Effector memory CD8-positive, alpha-beta T cell (primary cell): ENCODE measurements around the gene KCNQ2.
"Not testable (repeated sequence)": the region's sequence is repeated elsewhere in the genome, so short reads cannot be mapped to it uniquely, and the experiment has no call there.

Experiments used
- ATAC-seq: fragments of 150-1000 bp; cut with Tn5 transposase; replicated peaks from 2 replicates; pipeline ENCODE4 v1.10.0; 2021; ENCODE audit warnings: mild to moderate bottlenecking, moderate library complexity
- DNase-seq, 3 experiments: peaks; one replicate each; pipeline ENCODE4 v3.0.0; 2021
- H3K27ac Mint-ChIP-seq, 2 donors: one replicate each; pipeline ENCODE4 v1.8.0; 2022; ENCODE audit warnings: mild to moderate bottlenecking in 2 of 2, mixed read lengths in 2 of 2, moderate library complexity in 2 of 2
- H3K27me3 Mint-ChIP-seq, 2 donors: one replicate each; pipeline ENCODE4 v1.8.0; 2022; ENCODE audit warnings: mixed read lengths in 2 of 2
- H3K36me3 Mint-ChIP-seq: one replicate; pipeline ENCODE4 v1.8.0; 2022; ENCODE audit warnings: mild to moderate bottlenecking, moderate library complexity, mixed read lengths; ENCODE audit not compliant: insufficient read depth
- H3K4me1 Mint-ChIP-seq, 2 donors: one replicate each; pipeline ENCODE4 v1.8.0; 2022; ENCODE audit warnings: low read depth in 2 of 2, mixed read lengths in 2 of 2
- H3K4me3 Mint-ChIP-seq, 2 donors: one replicate each; pipeline ENCODE4 v1.8.0; 2022; ENCODE audit warnings: mild to moderate bottlenecking in 2 of 2, mixed read lengths in 2 of 2, moderate library complexity in 2 of 2
- H3K9me3 Mint-ChIP-seq, 2 donors: one replicate each; pipeline ENCODE4 v1.8.0; 2022; ENCODE audit warnings: mixed read lengths in 2 of 2
- total RNA-seq, 9 experiments: gene quantifications; one replicate each; lab custom pipeline; 2026; lab: John Stamatoyannopoulos, UW

The KCNQ2 gene
- 0 to 0.97 (median 0.06) reads per million in 9 experiments for total RNA-seq

GRCh38 chr20:63471981-63472831, at the start of gene KCNQ2:
KCNQ2 (minus strand) TSS chr20:63472655; CDS start chr20:63472463, 192 bp downstream.
- H3K4me1 Mint-ChIP-seq: peaks cover 6 to 12% of the 10 kb centered on the region in 2 donors
- H3K9me3 Mint-ChIP-seq: no peaks in the 10 kb centered on the region
- H3K27ac Mint-ChIP-seq: no peak within 1 kb of the TSS
- ATAC-seq (no peak), DNase-seq (no peak)
- peak within 1 kb of the TSS; percentile 18 to 42 for H3K4me3 Mint-ChIP-seq
- peaks cover 34 to 81% of the 10 kb centered on the region in 2 donors for H3K27me3 Mint-ChIP-seq
- no peaks in the 10 kb centered on the region for H3K36me3 Mint-ChIP-seq

- Mint-ChIP-seq H3K4me3 (peak overlapping the region; percentile 79 to 81), H3K9me3 (no peaks in the 10 kb centered on the region), H3K27ac (peak overlapping the region; percentile 71 to 82), H3K4me1 (peaks cover 10 to 18% of the 10 kb centered on the region in 2 donors), H3K27me3 (no peaks in the 10 kb centered on the region), H3K36me3 (peaks cover 22% of the 10 kb centered on the region)
- no peak for DNase-seq
- ATAC-seq: no peak
Observed at GRCh38 chr20:63521602-63522001, 49.1 kb upstream of the KCNQ2 start.

GRCh38 chr20:63520934-63521601, 48.6 kb upstream of the KCNQ2 start:
- Mint-ChIP-seq H3K9me3 (no peaks in the 10 kb centered on the region), H3K4me1 (peaks cover 10 to 18% of the 10 kb centered on the region in 2 donors), H3K4me3 (peak overlapping the region; percentile 79 to 81), H3K36me3 (peaks cover 22% of the 10 kb centered on the region), H3K27ac (peak overlapping the region; percentile 71 to 82), H3K27me3 (no peaks in the 10 kb centered on the region)
- DNase-seq (peak; percentile 53 to 70 (median 58)), ATAC-seq (peak; percentile 62)

GRCh38 chr20:63520504-63520933, 48.1 kb upstream of the KCNQ2 start, which contains the start of gene PPDPF:
PPDPF (plus strand) TSS chr20:63520765; CDS start chr20:63521309, 544 bp downstream.
- DNase-seq (peak; percentile 77 to 84 (median 80)), ATAC-seq (peak; percentile 83)
- H3K36me3 Mint-ChIP-seq: peaks cover 22% of the 10 kb centered on the region
- peaks cover 10 to 18% of the 10 kb centered on the region in 2 donors for H3K4me1 Mint-ChIP-seq
- no peaks in the 10 kb centered on the region for H3K27me3 Mint-ChIP-seq
- peak within 1 kb of the TSS; percentile 71 to 82 for H3K27ac Mint-ChIP-seq
- H3K4me3 Mint-ChIP-seq: peak within 1 kb of the TSS; percentile 79 to 81
- no peaks in the 10 kb centered on the region for H3K9me3 Mint-ChIP-seq

GRCh38 chr20:63519668-63520503, 47.4 kb upstream of the KCNQ2 start:
- H3K27me3 Mint-ChIP-seq: no peaks in the 10 kb centered on the region
- peaks cover 22% of the 10 kb centered on the region for H3K36me3 Mint-ChIP-seq
- peak overlapping the region; percentile 79 to 81 for H3K4me3 Mint-ChIP-seq
- no peaks in the 10 kb centered on the region for H3K9me3 Mint-ChIP-seq
- peaks cover 10 to 18% of the 10 kb centered on the region in 2 donors for H3K4me1 Mint-ChIP-seq
- DNase-seq: peak; percentile 55 to 61 (median 55)
- peak overlapping the region; percentile 71 to 82 for H3K27ac Mint-ChIP-seq
- peak; percentile 58 for ATAC-seq

GRCh38 chr20:63518946-63519667, 46.7 kb upstream of the KCNQ2 start:
- peaks cover 3 to 17% of the 10 kb centered on the region in 2 donors for H3K4me1 Mint-ChIP-seq
- no peak for DNase-seq
- H3K27me3 Mint-ChIP-seq: no peaks in the 10 kb centered on the region
- H3K27ac Mint-ChIP-seq: no peak overlapping the region
- no peaks in the 10 kb centered on the region for H3K9me3 Mint-ChIP-seq
- H3K36me3 Mint-ChIP-seq: peaks cover 22% of the 10 kb centered on the region
- ATAC-seq: no peak
- H3K4me3 Mint-ChIP-seq: peak overlapping the region; percentile 79 to 81

- Mint-ChIP-seq H3K36me3 (peaks cover 16% of the 10 kb centered on the region), H3K9me3 (no peaks in the 10 kb centered on the region), H3K4me1 (peaks cover 3 to 17% of the 10 kb centered on the region in 2 donors), H3K4me3 (peak overlapping the region in 1 of 2 donors; percentile 17), H3K27ac (no peak overlapping the region), H3K27me3 (peaks cover 1 to 2% of the 10 kb centered on the region in 2 donors)
- ATAC-seq (no peak), DNase-seq (no peak)
Observed at GRCh38 chr20:63518351-63518861, 46.0 kb upstream of the KCNQ2 start.

GRCh38 chr20:63517376-63518309, 45.2 kb upstream of the KCNQ2 start:
- peaks cover 2 to 16% of the 10 kb centered on the region in 2 donors for H3K4me1 Mint-ChIP-seq
- H3K27ac Mint-ChIP-seq: no peak overlapping the region
- no peak for DNase-seq
- ATAC-seq: no peak
- H3K9me3 Mint-ChIP-seq: no peaks in the 10 kb centered on the region
- H3K4me3 Mint-ChIP-seq: peak overlapping the region; percentile 36 to 49
- H3K36me3 Mint-ChIP-seq: peaks cover 11% of the 10 kb centered on the region
- peaks cover 9% of the 10 kb centered on the region in 2 donors for H3K27me3 Mint-ChIP-seq

- not testable (repeated sequence) for H3K4me3 Mint-ChIP-seq, H3K36me3 Mint-ChIP-seq, DNase-seq, H3K9me3 Mint-ChIP-seq, H3K4me1 Mint-ChIP-seq, H3K27ac Mint-ChIP-seq
- ATAC-seq: peak; percentile 33
- H3K27me3 Mint-ChIP-seq: peaks cover 34 to 38% of the 10 kb centered on the region in 2 donors
Observed at GRCh38 chr20:63514520-63514919, 42.1 kb upstream of the KCNQ2 start.

- H3K27me3 Mint-ChIP-seq: peaks cover 45 to 52% of the 10 kb centered on the region in 2 donors
- no peak for ATAC-seq
- no peak for DNase-seq
- peaks cover 0 to 5% of the 10 kb centered on the region in 2 donors for H3K4me1 Mint-ChIP-seq
- H3K4me3 Mint-ChIP-seq: no peak overlapping the region
- no peak overlapping the region for H3K27ac Mint-ChIP-seq
- H3K9me3 Mint-ChIP-seq: no peaks in the 10 kb centered on the region
- no peaks in the 10 kb centered on the region for H3K36me3 Mint-ChIP-seq
Observed at GRCh38 chr20:63513207-63513606, 40.8 kb upstream of the KCNQ2 start.

GRCh38 chr20:63509088-63509564, 36.7 kb upstream of the KCNQ2 start:
- Mint-ChIP-seq H3K36me3 (no peaks in the 10 kb centered on the region), H3K27me3 (peaks cover 54 to 80% of the 10 kb centered on the region in 2 donors), H3K4me1 (no peaks in the 10 kb centered on the region), H3K9me3 (no peaks in the 10 kb centered on the region), H3K27ac (no peak overlapping the region), H3K4me3 (no peak overlapping the region)
- no peak for DNase-seq
- no peak for ATAC-seq
